ENCODE results near the gene ENG.

The ENG gene

GRCh38 chr9:127812936-127813675 is 41.4 kb downstream of the ENG start:
- no peak for DNase-seq

GRCh38 chr9:127812011-127812410 is 42.4 kb downstream of the ENG start:
- no peak for DNase-seq

DNA sequence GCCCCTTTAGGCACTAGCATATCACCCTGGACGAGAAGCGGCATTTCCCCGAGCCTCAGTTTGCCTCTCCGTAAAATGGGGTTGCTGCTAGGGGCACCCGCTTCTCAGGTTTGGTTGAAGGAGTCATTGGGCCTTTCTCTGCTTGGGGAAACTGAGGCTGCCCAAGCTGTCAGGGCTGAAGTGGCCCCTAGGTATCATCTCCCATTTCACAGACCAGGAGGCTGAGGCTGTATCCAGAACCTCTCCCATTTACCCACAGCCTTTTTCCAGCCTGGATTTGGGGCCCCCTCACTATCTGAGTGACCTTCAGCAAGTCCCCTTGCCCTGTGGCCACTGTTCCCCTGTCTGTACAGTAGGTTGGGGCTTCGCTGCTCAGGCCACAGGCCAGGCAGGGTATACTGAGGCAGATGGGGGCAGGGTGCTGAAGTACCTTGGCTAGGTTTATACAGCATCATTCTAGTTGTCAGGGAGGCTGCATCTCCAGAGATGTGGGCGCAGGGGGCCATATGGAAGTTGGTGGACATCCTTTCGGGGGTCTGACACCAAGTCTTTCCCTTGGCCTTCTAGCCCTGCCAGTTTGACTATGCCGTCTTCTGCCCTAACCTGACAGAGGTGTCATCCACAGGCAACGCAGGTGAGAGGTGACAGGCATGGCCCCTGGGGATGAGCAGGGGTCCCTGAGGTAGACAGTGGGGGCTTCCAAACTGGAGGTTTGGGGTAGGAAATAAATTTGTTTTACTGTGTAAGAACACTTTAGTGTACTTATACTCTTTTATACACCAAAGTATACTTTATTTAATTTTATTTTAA is 43.9 kb downstream of the ENG start:
- no peak for DNase-seq

DNA sequence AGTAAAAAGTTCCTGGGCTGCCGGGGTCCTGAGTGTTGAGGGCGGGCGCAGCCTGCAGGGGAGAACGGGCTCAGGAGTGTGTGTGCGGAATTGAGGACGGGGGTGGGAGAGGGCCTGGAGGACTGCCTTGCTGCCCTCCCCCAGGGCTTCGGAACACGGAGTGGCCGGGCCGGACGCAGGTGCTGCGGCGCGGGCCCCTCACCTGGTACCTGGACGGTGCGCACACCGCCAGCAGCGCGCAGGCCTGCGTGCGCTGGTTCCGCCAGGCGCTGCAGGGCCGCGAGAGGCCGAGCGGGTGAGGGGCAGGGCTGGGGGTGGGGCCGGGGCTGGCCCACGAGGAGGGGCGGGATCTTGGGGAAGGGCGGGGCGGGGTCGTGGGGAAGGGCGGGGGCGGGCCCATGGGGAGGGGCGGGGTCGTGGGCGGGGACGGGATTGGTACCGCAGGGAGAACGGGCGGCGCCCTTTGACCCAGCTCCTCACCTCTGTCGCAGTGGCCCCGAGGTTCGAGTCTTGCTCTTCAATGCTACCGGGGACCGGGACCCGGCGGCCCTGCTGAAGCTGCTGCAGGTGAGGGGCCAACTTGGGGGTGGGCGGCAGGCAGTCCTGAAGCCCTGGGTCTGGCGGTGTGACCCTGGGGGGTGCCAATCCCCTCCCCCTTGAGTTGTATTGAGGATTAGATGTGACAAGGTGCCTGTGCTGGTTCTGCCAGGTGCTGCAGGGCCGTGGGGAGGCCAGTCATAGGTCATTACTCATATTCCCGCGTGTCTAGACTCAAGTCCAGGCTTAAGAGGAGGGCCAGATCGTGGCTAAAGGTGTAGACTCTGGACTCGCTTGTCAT is 44.7 kb downstream of the ENG start:
- no peak for DNase-seq

DNA sequence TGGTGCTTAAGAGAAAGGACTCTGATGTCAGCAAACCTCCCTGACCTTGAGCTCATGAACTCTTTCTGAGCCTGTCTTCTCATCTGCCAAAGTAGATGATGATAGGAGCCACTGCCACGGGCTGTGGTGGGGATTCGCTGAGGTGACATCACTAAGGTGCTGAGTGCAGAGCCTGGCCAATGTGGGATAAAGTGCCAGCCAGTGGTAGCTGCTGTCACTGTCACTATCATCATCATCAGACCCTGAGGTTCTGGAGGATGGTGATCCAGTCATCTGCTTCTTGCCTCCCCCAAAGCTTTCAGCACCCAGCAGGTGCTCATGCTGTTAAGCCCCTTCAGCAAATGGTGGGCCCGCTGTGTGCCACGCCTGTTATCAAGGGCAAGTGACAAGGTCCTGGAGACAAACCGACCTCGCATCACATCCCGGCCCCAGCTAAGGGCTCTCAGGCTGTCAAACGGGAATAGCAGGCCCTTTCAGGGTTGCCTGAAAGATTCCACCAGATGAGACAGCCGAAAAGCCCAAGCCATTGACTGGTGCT is 45.4 kb downstream of the ENG start:
- no peak for DNase-seq

GRCh38 chr9:127808347-127809001 is 46.0 kb downstream of the ENG start:
- no peak for DNase-seq

DNA sequence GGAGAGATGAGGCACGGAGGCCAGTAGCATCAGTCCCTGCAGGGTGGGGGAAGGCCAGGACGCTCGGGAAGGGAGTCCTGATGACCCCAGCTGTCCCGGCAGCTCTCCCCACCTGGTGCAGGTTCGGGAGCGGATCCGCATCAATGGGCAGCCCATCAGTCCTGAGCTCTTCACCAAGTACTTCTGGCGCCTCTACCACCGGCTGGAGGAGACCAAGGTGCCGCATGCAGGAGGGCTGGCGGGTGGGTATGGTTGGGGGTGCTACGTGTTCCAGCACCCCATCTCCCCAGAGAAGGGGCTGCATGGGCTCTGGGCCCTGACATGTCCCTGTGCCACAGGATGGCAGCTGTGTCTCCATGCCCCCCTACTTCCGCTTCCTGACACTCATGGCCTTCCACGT is 47.6 kb downstream of the ENG start:
- DNase-seq: no peak

DNA sequence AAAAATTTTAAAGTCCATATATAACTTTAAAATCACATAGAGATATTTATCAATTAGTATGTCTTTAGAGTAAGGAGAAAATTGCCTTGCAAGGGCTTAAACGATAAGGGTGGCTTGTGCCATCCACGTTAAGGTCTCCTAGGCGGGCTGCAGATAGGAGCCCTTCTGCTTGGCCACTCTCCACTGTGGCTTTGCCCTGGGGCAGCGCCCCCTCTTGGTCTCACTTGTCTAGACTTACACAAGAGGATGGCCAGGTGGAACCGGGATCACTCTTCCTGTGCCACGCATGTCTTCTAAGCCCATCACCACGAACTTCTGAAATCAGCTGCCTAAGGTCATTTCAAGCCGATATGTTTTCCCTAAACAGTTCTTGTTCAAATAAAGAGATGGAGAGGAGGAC is 48.8 kb downstream of the ENG start:
- DNase-seq: no peak

- no peak for DNase-seq
These were observed 50.7 kb downstream of the ENG start for GRCh38 chr9:127803507-127804352.

GRCh38 chr9:127802576-127803443 is 51.6 kb downstream of the ENG start, which contains the start of gene FPGS:
Gene FPGS, plus strand, starts transcription at chr9:127802882. Its CDS starts 43 bp downstream, at chr9:127802925.
- peak; percentile 83 for DNase-seq

DNA sequence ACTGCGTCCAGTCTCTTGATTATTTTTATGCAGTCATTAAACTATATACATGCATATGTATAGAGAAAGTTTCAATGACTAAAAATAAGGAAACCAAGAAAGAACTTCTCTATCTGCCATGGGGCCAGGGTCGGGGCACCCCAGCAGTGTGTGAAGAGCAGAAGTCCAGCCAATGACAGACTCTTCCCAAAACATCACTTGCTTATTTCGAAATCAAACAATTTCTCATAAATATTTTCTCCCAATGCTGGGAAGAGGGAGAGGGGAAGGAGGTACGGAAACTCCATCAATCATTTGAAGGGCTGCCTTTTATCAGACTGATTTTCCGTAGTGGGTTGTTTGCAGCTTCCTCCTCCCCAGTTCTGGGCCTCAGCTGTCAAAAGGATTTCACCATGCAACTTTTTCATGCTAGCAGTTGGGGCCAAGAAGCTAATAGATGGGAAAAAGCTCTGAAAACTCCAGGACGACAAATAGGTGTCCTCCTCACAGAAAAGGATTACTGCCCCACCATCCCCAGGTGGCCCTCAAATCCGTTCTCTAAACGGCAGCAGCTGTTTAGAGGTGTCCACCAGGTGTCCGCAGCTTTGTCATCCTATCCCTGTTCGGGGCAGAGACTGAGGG is 52.4 kb downstream of the ENG start:
- no peak for DNase-seq

DNA sequence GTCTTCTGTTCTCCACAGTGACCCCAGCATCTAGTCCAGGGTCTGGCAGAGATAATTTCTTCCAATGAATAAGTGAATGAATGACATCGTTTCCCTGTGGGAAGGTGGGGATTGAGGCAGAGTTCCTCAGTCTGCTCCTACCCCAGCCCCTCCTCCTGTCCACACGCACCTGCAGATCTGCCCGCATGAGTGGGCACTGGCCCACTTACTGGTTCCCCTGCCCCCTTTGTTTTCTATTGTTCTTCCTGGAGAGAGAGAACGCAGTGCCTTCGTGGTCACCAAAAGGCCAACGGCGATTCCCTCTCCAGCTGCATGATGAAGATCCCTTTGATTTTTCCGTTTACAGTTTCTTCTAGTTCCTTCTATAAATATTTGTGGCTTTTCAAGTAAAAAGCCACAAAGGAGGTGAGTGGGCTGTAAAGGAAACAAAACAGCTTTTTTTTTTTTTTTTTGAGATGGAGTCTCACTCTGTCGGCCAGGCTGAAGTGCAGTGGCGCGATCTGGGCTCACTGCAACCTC is 57.5 kb downstream of the ENG start:
- DNase-seq: no peak

DNA sequence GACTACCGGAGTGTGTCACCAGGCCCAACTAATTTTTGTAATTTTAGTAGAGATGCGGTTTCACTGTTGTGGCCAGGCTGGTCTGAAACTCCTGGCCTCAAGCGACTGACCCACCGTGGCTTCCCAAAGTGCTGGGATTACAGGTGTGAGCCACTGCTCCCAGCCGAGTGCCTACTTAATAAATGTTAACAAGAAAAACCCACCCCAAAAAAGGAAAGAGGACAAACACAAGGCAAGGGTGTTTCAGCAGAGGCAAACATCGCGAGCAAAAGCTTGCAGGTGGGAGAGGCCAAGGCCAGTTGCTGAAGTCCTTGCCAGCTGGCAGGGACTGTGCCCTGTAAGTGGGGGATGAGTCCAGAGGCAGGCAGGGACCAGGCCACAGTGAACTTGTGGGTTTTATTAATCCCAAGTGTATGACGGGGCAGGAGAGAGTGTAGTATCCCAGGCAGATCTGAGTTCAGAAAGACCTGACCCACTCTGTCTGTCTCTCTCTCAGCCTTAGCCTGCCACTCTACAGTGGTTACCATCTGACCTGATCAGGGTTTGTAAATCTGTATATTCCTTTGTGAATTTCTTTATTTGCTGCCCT is 58.1 kb downstream of the ENG start:
- no peak for DNase-seq

DNA sequence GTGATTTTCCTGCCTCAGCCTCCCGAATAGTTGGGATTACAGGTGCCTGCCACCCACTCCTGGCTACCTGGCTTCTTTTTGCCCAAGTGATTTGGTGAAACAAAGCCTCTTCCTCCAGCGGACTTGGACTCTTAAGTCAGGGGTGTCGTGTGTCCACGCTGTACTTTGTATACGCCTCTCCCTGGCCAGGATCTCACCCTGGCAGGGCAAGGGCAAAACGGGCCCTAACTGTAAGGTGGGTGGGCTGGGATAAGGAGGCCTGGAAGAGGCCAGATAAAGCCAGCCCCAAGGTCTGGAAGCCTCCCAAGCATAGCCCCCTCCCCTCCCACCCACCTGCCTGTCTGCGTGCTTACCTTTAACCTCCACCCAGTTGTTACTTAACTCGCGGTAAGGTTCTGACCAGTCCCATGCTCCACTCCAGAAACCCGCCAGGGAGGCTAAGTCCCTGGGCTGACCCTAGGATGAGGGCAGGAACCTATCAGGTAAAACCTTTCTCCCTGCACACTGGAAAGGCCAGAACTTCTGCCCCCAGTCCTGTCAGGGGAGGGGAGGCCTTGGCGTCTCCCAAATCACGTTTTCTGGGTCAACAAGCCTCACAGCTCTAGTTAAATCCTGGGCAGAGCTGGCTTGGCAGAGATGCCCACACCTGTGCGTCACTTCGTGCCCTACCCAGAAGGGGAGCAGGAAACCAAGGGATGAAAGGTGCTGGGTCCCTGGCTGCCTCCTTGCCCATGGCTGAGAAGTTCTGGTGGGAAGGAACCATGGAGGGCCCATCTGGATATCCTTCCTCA is 60.3 kb downstream of the ENG start:
- no peak for DNase-seq

DNA sequence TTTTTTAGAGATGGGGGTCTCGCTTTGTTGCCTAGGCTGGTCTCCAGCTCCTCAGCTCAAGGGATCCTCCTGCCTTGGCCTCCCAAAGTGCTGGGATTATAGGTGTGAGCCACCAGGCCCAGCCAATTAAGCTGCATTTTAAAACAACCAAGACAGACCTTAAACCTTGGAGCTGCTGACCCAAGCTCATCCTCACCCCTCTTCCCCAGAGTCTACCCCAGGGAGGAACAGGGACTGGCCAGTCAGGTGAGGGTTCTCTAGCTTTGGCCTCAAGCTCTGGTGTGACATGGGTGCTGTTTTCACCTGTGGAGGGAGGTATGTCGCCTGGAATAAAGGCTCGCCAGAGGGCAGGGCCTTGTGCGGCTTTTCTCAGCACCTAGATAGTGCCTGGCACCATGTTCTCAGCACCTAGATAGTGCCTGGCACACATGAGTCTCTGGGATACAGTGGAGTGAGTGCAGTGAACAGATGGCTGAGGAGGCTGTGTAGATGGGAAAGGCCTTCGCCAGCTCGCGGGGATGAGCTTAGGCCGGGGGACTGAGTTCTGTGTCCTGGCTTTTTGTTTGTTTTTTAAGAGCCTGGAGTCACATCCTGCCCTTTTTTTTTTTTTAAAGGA is 61.3 kb downstream of the ENG start:
- no peak for DNase-seq

DNA sequence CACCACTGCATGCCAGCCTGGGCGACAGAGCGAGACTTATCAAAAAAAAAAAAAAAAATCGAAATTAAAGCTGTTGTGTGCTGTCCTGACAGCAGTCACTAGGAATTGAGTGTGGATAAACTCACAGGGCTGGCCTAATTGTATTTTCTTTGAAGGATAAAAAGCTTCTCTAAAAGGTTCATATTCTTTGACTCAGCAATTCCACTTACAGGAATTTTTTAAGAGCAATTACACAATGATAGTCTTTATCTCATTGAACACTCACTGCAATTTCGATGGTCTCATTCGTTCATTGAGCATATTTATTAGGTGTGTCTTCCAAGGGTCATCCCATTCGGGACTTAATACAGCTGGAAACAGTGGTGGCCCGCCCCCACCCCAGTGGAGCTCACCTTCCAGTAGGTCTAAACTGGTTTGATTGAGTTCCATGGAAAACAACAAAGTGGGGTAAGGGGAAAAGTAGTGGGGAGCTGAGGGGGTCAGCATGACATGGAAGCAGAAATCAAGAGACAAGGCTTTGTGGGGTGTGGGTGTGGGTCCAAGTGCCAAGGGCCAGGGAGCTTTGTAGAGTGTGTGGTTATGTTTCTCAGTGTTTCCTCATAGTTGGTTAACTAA is 61.9 kb downstream of the ENG start:
- no peak for DNase-seq

DNA sequence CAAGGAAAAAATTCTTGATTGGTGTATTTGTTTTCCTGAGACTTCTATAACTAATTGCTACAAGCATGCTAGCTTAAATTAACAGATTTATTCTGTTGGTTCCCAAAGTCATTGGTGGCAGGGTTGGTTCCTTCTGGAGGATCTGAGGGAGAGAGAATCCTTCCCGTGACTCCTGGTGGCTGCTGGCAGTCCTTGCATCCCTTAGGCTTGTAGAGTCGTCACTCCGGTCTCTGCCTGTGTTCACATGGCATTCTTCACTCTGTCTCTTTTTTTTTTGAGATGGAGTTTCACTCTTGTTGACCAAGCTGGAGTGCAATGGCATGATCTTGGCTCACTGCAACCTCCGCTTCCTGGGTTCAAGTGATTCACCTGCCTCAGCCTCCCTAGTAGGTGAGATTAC is 63.4 kb downstream of the ENG start:
- no peak for DNase-seq
